ENCODE data around the gene PTPRC. TPM values are rescaled to one million over a fixed set of nuclear protein-coding genes. Genes with fewer than 3 reads are reported as not detected.

PTPRC gene, protein sequence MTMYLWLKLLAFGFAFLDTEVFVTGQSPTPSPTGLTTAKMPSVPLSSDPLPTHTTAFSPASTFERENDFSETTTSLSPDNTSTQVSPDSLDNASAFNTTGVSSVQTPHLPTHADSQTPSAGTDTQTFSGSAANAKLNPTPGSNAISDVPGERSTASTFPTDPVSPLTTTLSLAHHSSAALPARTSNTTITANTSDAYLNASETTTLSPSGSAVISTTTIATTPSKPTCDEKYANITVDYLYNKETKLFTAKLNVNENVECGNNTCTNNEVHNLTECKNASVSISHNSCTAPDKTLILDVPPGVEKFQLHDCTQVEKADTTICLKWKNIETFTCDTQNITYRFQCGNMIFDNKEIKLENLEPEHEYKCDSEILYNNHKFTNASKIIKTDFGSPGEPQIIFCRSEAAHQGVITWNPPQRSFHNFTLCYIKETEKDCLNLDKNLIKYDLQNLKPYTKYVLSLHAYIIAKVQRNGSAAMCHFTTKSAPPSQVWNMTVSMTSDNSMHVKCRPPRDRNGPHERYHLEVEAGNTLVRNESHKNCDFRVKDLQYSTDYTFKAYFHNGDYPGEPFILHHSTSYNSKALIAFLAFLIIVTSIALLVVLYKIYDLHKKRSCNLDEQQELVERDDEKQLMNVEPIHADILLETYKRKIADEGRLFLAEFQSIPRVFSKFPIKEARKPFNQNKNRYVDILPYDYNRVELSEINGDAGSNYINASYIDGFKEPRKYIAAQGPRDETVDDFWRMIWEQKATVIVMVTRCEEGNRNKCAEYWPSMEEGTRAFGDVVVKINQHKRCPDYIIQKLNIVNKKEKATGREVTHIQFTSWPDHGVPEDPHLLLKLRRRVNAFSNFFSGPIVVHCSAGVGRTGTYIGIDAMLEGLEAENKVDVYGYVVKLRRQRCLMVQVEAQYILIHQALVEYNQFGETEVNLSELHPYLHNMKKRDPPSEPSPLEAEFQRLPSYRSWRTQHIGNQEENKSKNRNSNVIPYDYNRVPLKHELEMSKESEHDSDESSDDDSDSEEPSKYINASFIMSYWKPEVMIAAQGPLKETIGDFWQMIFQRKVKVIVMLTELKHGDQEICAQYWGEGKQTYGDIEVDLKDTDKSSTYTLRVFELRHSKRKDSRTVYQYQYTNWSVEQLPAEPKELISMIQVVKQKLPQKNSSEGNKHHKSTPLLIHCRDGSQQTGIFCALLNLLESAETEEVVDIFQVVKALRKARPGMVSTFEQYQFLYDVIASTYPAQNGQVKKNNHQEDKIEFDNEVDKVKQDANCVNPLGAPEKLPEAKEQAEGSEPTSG (N-terminal part only)
- not detected for polyA plus RNA-seq (2013, experiment 1 of 2)
- under 0.01 TPM for polyA plus RNA-seq (2013, experiment 2 of 2)

DNA sequence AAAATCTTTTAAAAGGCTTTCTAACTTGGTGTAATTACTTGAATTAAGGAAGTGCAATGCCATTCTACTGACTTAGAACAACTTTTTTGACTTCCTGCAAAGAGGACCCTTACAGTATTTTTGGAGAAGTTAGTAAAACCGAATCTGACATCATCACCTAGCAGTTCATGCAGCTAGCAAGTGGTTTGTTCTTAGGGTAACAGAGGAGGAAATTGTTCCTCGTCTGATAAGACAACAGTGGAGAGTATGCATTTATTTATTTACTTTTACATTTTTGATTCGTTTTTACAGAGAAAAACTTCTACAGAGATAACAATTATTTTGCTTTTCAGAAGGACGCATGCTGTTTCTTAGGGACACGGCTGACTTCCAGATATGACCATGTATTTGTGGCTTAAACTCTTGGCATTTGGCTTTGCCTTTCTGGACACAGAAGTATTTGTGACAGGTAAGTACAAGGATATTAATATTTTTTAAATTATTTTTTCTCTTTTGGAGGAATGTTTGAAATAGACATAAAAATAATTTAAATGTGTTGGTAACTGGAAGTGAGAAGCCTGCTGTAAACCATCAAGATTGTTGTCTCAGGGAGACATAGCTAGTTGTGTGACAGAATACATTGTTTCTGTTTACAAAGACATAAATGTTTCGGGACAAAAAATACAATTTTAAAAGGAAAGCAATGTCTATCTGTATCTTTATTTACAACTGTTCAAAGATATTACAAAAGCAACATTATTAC, at the start of gene PTPRC:
Gene PTPRC (plus strand): TSS at position 147 of the 742 bp plus-strand sequence. CDS start 229 bp downstream, at position 376.
- no peak within 1 kb of the TSS for H3K4ac ChIP-seq (ENCODE audit: low read depth, low read length)
- H3K4me1 ChIP-seq (ENCODE audit: control insufficient read depth, low read depth, low read length), result no peaks in the 10 kb centered on the region
- H3K36me3 ChIP-seq (ENCODE audit: control insufficient read depth, insufficient read depth, low read length), result no peaks in the 10 kb centered on the region
- H3K27ac ChIP-seq (ENCODE audit: low read depth, low read length), result no peak within 1 kb of the TSS
- H3K4me3 ChIP-seq (ENCODE audit: low read length), result no peak within 1 kb of the TSS
- no peak within 1 kb of the TSS for H3K56ac ChIP-seq (ENCODE audit: low read length)
- no peaks in the 10 kb centered on the region for H3K79me2 ChIP-seq (ENCODE audit: control insufficient read depth, insufficient read depth, low read length)
- no peak within 1 kb of the TSS for H3K9ac ChIP-seq (ENCODE audit: low read length)
- H3K23ac ChIP-seq (ENCODE audit: low read length), result no peak within 1 kb of the TSS
- WGBS (ENCODE audit: extremely low coverage, insufficient coverage, low lambda C conversion rate), result no CpG with 5 or more reads among the region's 6 CpGs
- no peaks in the 10 kb centered on the region for H3K79me1 ChIP-seq (ENCODE audit: low read length)
- H4K8ac ChIP-seq (ENCODE audit: low read depth, low read length), result no peak within 1 kb of the TSS
- no peak within 1 kb of the TSS for H3K18ac ChIP-seq (ENCODE audit: low read length)
- no peak within 1 kb of the TSS for H2BK15ac ChIP-seq (replicated peaks; ENCODE audit: low read depth)
- no peak within 1 kb of the TSS for H4K5ac ChIP-seq (ENCODE audit: low read length)
- no peak within 1 kb of the TSS for H2BK5ac ChIP-seq (ENCODE audit: low read length)
- no peak within 1 kb of the TSS for H2AK5ac ChIP-seq (ENCODE audit: low read length)
- DNase-seq, result no peak
- H3K4me2 ChIP-seq (ENCODE audit: low read length), result no peak within 1 kb of the TSS
- no peak within 1 kb of the TSS for H2BK120ac ChIP-seq (ENCODE audit: low read depth, low read length)
- H3K27me3 ChIP-seq (ENCODE audit: insufficient read depth, low read length, poor library complexity), result no peaks in the 10 kb centered on the region

DNA sequence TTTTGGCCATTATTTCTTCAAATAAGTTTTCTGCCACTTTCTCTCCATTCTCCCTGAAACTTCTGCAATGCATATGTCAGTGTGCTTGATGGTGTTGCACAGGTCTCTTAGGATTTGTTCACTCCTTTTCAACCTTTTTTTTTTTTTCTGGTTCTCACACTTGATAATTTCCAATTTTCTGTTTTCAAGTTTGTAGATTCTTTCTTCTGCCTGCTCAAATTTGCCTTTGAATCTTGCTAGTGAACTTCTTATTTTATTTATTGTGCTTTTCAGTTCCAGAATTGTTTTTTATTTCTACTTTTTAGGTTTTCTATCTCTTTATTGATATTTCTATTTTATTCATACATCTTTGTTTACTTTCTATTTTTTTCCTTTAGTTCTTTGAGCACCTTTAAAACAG, 48.4 kb upstream of the PTPRC start:
- no peak overlapping the region for H4K5ac ChIP-seq (ENCODE audit: low read length)
- no peak overlapping the region for H3K27ac ChIP-seq (ENCODE audit: low read depth, low read length)
- no peak overlapping the region for H2BK120ac ChIP-seq (ENCODE audit: low read depth, low read length)
- H3K9ac ChIP-seq (ENCODE audit: low read length), result no peak overlapping the region
- no peak for DNase-seq
- H2AK5ac ChIP-seq (ENCODE audit: low read length), result no peak overlapping the region
- H2BK5ac ChIP-seq (ENCODE audit: low read length), result no peak overlapping the region
- H3K79me2 ChIP-seq (ENCODE audit: control insufficient read depth, insufficient read depth, low read length), result no peaks in the 10 kb centered on the region
- H2BK15ac ChIP-seq (replicated peaks; ENCODE audit: low read depth), result no peak overlapping the region
- H3K79me1 ChIP-seq (ENCODE audit: low read length), result no peaks in the 10 kb centered on the region
- H3K4ac ChIP-seq (ENCODE audit: low read depth, low read length), result no peak overlapping the region
- no peak overlapping the region for H3K56ac ChIP-seq (ENCODE audit: low read length)
- H3K18ac ChIP-seq (ENCODE audit: low read length), result no peak overlapping the region
- H4K8ac ChIP-seq (ENCODE audit: low read depth, low read length), result no peak overlapping the region
- H3K36me3 ChIP-seq (ENCODE audit: control insufficient read depth, insufficient read depth, low read length), result no peaks in the 10 kb centered on the region
- H3K23ac ChIP-seq (ENCODE audit: low read length), result no peak overlapping the region
- no peak overlapping the region for H3K4me3 ChIP-seq (ENCODE audit: low read length)
- no peaks in the 10 kb centered on the region for H3K4me1 ChIP-seq (ENCODE audit: control insufficient read depth, low read depth, low read length)
- H3K27me3 ChIP-seq (ENCODE audit: insufficient read depth, low read length, poor library complexity), result no peaks in the 10 kb centered on the region
- H3K4me2 ChIP-seq (ENCODE audit: low read length), result no peak overlapping the region

DNA sequence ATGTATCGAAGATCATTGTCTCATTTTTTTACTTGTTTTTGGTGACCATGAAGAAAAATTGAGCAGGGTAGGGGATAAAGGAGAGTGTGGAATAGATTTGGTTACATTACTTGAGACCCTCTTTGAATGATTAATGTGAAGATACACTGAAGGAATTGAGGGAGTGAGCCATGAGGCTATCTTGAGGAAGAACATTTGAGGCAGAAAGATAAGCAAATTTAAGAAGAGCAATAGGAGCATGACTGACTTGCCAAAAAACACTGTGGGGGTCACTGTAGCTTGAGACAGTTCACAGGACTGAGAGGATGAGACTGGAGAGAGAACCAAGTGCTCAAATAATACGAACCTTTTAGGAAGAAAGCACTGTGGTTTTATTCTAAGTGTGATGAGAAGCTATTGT, 43.1 kb upstream of the PTPRC start:
- H4K5ac ChIP-seq (ENCODE audit: low read length), result no peak overlapping the region
- no peaks in the 10 kb centered on the region for H3K36me3 ChIP-seq (ENCODE audit: control insufficient read depth, insufficient read depth, low read length)
- no peak overlapping the region for H3K9ac ChIP-seq (ENCODE audit: low read length)
- no peak overlapping the region for H3K56ac ChIP-seq (ENCODE audit: low read length)
- no peak overlapping the region for H3K27ac ChIP-seq (ENCODE audit: low read depth, low read length)
- H2BK15ac ChIP-seq (replicated peaks; ENCODE audit: low read depth), result no peak overlapping the region
- H3K79me1 ChIP-seq (ENCODE audit: low read length), result no peaks in the 10 kb centered on the region
- H4K8ac ChIP-seq (ENCODE audit: low read depth, low read length), result no peak overlapping the region
- no peak overlapping the region for H3K4me2 ChIP-seq (ENCODE audit: low read length)
- WGBS (ENCODE audit: extremely low coverage, insufficient coverage, low lambda C conversion rate), result no CpG with 5 or more reads among the region's 2 CpGs
- H2BK120ac ChIP-seq (ENCODE audit: low read depth, low read length), result no peak overlapping the region
- no peak overlapping the region for H3K18ac ChIP-seq (ENCODE audit: low read length)
- H2AK5ac ChIP-seq (ENCODE audit: low read length), result no peak overlapping the region
- H3K4me3 ChIP-seq (ENCODE audit: low read length), result no peak overlapping the region
- H3K4ac ChIP-seq (ENCODE audit: low read depth, low read length), result no peak overlapping the region
- no peaks in the 10 kb centered on the region for H3K27me3 ChIP-seq (ENCODE audit: insufficient read depth, low read length, poor library complexity)
- no peaks in the 10 kb centered on the region for H3K79me2 ChIP-seq (ENCODE audit: control insufficient read depth, insufficient read depth, low read length)
- no peak overlapping the region for H3K23ac ChIP-seq (ENCODE audit: low read length)
- no peak overlapping the region for H2BK5ac ChIP-seq (ENCODE audit: low read length)
- no peaks in the 10 kb centered on the region for H3K4me1 ChIP-seq (ENCODE audit: control insufficient read depth, low read depth, low read length)
- DNase-seq, result no peak

DNA sequence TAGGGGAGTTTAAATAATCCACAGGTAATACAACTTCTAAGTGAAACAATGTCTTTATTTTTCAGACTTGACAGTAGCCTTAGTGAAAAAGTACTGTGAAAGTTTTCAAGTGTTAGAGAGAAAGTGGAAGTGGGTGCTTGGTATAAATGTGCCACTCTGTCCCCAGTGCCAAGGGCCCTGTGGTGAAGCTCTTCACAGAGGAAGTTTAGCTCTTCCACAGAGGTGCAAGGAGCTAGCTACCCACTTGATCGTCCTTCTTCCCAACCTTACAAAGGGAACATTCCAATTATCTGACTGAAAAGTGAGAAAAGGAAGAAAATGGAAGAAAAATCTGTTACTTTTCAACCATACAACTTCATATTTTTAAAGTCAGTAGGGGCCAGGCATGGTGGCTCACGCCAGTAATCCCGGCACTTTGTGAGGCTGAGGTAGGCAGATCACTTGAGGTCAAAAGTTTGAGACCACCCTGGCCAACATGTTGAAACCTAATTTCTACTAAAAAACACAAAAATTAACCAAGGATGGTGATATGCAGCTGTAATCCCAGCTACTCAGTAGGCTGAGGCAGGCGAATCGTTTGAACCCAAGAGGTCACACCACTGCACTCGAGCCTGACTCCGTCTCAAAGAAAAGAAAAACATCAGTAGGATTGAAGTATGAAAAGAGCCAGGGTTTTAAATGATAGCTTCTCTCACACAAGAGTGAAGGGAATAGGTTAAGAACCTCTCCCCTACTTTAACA, 41.0 kb upstream of the PTPRC start:
- no peak overlapping the region for H3K4ac ChIP-seq (ENCODE audit: low read depth, low read length)
- H3K4me1 ChIP-seq (ENCODE audit: control insufficient read depth, low read depth, low read length), result no peaks in the 10 kb centered on the region
- no peak overlapping the region for H3K18ac ChIP-seq (ENCODE audit: low read length)
- H2BK120ac ChIP-seq (ENCODE audit: low read depth, low read length), result no peak overlapping the region
- H2BK15ac ChIP-seq (replicated peaks; ENCODE audit: low read depth), result no peak overlapping the region
- no peak for DNase-seq
- H3K79me2 ChIP-seq (ENCODE audit: control insufficient read depth, insufficient read depth, low read length), result no peaks in the 10 kb centered on the region
- H3K9ac ChIP-seq (ENCODE audit: low read length), result no peak overlapping the region
- no peak overlapping the region for H4K5ac ChIP-seq (ENCODE audit: low read length)
- H3K27me3 ChIP-seq (ENCODE audit: insufficient read depth, low read length, poor library complexity), result no peaks in the 10 kb centered on the region
- H2AK5ac ChIP-seq (ENCODE audit: low read length), result no peak overlapping the region
- no peak overlapping the region for H4K8ac ChIP-seq (ENCODE audit: low read depth, low read length)
- H2BK5ac ChIP-seq (ENCODE audit: low read length), result no peak overlapping the region
- no CpG with 5 or more reads among the region's 7 CpGs for WGBS (ENCODE audit: extremely low coverage, insufficient coverage, low lambda C conversion rate)
- H3K56ac ChIP-seq (ENCODE audit: low read length), result no peak overlapping the region
- H3K4me2 ChIP-seq (ENCODE audit: low read length), result no peak overlapping the region
- H3K36me3 ChIP-seq (ENCODE audit: control insufficient read depth, insufficient read depth, low read length), result no peaks in the 10 kb centered on the region
- no peak overlapping the region for H3K4me3 ChIP-seq (ENCODE audit: low read length)
- no peaks in the 10 kb centered on the region for H3K79me1 ChIP-seq (ENCODE audit: low read length)
- no peak overlapping the region for H3K23ac ChIP-seq (ENCODE audit: low read length)
- no peak overlapping the region for H3K27ac ChIP-seq (ENCODE audit: low read depth, low read length)

Measured in mesendoderm (in vitro differentiated cells).